ENCODE measurements around the gene ZBTB44.
"Not testable (repeated sequence)": the region's sequence is repeated elsewhere in the genome, so short reads cannot be mapped to it uniquely, and the experiment has no call there.

ZBTB44 gene

GRCh38 chr11:130295657-130296056, 19.1 kb downstream of the ZBTB44 start:
- H3K27ac ChIP-seq, result no peak overlapping the region
- TF ChIP-seq, protein P1, sequence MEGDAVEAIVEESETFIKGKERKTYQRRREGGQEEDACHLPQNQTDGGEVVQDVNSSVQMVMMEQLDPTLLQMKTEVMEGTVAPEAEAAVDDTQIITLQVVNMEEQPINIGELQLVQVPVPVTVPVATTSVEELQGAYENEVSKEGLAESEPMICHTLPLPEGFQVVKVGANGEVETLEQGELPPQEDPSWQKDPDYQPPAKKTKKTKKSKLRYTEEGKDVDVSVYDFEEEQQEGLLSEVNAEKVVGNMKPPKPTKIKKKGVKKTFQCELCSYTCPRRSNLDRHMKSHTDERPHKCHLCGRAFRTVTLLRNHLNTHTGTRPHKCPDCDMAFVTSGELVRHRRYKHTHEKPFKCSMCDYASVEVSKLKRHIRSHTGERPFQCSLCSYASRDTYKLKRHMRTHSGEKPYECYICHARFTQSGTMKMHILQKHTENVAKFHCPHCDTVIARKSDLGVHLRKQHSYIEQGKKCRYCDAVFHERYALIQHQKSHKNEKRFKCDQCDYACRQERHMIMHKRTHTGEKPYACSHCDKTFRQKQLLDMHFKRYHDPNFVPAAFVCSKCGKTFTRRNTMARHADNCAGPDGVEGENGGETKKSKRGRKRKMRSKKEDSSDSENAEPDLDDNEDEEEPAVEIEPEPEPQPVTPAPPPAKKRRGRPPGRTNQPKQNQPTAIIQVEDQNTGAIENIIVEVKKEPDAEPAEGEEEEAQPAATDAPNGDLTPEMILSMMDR (conservative IDR thresholded peaks at IDR 0.05), result no peak
- TF ChIP-seq ZFX (IDR thresholded peaks at IDR 0.05), result no peak

DNA sequence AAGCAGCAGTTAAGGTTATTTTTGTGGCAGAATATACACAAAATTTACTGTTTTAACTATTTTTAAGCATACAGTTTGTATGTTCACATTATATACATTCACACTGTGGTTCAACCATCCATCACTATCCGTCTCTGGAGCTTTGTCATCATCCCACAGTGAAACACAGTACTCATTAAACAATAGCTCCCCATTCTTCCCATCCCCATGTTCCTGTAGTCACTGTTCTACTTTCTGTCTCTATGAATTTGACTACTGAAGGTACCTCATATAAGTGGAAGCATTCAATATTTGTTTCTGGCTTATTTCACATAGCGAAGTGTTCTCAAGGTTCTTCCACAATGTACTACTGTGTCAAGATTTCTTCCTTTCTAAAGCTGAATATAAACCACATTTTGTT, 32.6 kb downstream of the ZBTB44 start:
- TF ChIP-seq, protein P1 (conservative IDR thresholded peaks at IDR 0.05), result no peak
- TF ChIP-seq ZFX (IDR thresholded peaks at IDR 0.05), result no peak
- no peak overlapping the region for H3K27ac ChIP-seq

- not testable (repeated sequence) for H3K27ac ChIP-seq
Measured at GRCh38 chr11:130281341-130281740, 33.4 kb downstream of the ZBTB44 start.

DNA sequence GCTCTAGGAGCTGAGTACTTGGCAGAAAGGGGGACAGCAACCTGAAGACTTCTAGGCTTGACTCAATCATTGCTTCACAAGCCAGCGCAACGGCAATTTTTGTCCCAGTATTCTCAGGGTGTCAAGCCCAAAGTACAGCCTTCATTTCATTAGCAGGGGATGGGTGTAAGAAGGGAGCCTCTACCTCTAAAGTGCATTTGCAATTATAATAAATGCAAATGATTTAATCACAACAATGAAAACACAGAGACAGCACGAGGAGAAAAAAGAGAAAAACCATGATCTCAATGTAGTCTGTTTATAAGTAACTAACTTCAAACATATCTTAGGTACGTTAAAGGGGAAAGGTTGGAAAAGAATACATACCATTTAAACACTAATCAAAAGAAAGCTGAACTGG, 34.7 kb downstream of the ZBTB44 start:
- no peak overlapping the region for H3K27ac ChIP-seq
- no peak for TF ChIP-seq ZFX (IDR thresholded peaks at IDR 0.05)
- TF ChIP-seq, protein P1 (conservative IDR thresholded peaks at IDR 0.05), result no peak

GRCh38 chr11:130278745-130279144, 36.0 kb downstream of the ZBTB44 start:
- TF ChIP-seq ZFX (IDR thresholded peaks at IDR 0.05), result no peak
- TF ChIP-seq, protein P1 (conservative IDR thresholded peaks at IDR 0.05), result no peak
- H3K27ac ChIP-seq, result no peak overlapping the region

- no peak for TF ChIP-seq ZFX (IDR thresholded peaks at IDR 0.05)
- TF ChIP-seq, protein P1 (conservative IDR thresholded peaks at IDR 0.05), result no peak
- H3K27ac ChIP-seq, result no peak overlapping the region
Measured at GRCh38 chr11:130278151-130278550, 36.6 kb downstream of the ZBTB44 start.

GRCh38 chr11:130272336-130272735, 42.4 kb downstream of the ZBTB44 start:
- no peak overlapping the region for H3K27ac ChIP-seq
- no peak for TF ChIP-seq ZFX (IDR thresholded peaks at IDR 0.05)
- TF ChIP-seq, protein P1 (conservative IDR thresholded peaks at IDR 0.05), result no peak

- TF ChIP-seq, protein P1 (conservative IDR thresholded peaks at IDR 0.05), result no peak
- TF ChIP-seq ZFX (IDR thresholded peaks at IDR 0.05), result no peak
- H3K27ac ChIP-seq, result no peak overlapping the region
Measured at GRCh38 chr11:130269326-130269943, 45.3 kb downstream of the ZBTB44 start.

Measured in C4-2B (cell line).